ENCODE measurements around the gene INSM1. TPM values are rescaled to one million over a fixed set of nuclear protein-coding genes. Genes with fewer than 3 reads are reported as not detected.

Gene INSM1
- total and polyA plus RNA-seq, 2 donors from 2014 or later: not detected

- Histone ChIP-seq H3K27ac (ENCODE audit: low read depth in 2 of 2, low read length in 2 of 2) (no peak overlapping the region), H3K9ac (ENCODE audit: low read length in 3 of 3) (no peak overlapping the region), H3K4me1 (ENCODE audit: control insufficient read depth in 2 of 3, insufficient read depth in 2 of 3, low read depth in 1 of 3, low read length in 3 of 3) (peaks cover 0 to 4% (median 1%) of the 10 kb centered on the region in 3 donors), H3K4me3 (ENCODE audit: low read length in 3 of 3) (no peak overlapping the region), H3K27me3 (ENCODE audit: control insufficient read depth, insufficient read depth, low read length) (no peaks in the 10 kb centered on the region), H3K9me3 (ENCODE audit: control insufficient read depth in 2 of 3, insufficient read depth in 1 of 3, low read length in 3 of 3) (no peaks in the 10 kb centered on the region), H3K36me3 (ENCODE audit: control insufficient read depth in 2 of 3, insufficient read depth in 3 of 3, low read length in 3 of 3) (peaks cover 0 to 2% (median 0%) of the 10 kb centered on the region in 3 donors)
- no peak for TF ChIP-seq CTCF (IDR thresholded peaks at IDR 0.05; ENCODE audit: borderline replicate concordance, extremely low read depth, insufficient read depth)
- DNase-seq: no peak
- intact Hi-C loops (cut with DNase I): no loop called here
- no peak for FAIRE-seq
Measured at GRCh38 chr20:20395087-20395486, 27.2 kb downstream of the INSM1 start.

GRCh38 chr20:20395903-20396568, 28.1 kb downstream of the INSM1 start:
- Histone ChIP-seq H3K9ac (ENCODE audit: low read length in 3 of 3) (no peak overlapping the region), H3K36me3 (ENCODE audit: control insufficient read depth in 2 of 3, insufficient read depth in 3 of 3, low read length in 3 of 3) (peaks cover 0 to 2% (median 0%) of the 10 kb centered on the region in 3 donors), H3K9me3 (ENCODE audit: control insufficient read depth in 2 of 3, insufficient read depth in 1 of 3, low read length in 3 of 3) (no peaks in the 10 kb centered on the region), H3K27me3 (ENCODE audit: control insufficient read depth, insufficient read depth, low read length) (no peaks in the 10 kb centered on the region), H3K27ac (ENCODE audit: low read depth in 2 of 2, low read length in 2 of 2) (no peak overlapping the region), H3K4me3 (ENCODE audit: low read length in 3 of 3) (no peak overlapping the region), H3K4me1 (ENCODE audit: control insufficient read depth in 2 of 3, insufficient read depth in 2 of 3, low read depth in 1 of 3, low read length in 3 of 3) (peaks cover 0 to 4% (median 3%) of the 10 kb centered on the region in 3 donors)
- FAIRE-seq (no peak), DNase-seq (peak in 3 of 5 donors; percentile 41 to 51 (median 45))
- intact Hi-C loops (cut with DNase I): no loop called here
- TF ChIP-seq CTCF (IDR thresholded peaks at IDR 0.05; ENCODE audit: borderline replicate concordance, extremely low read depth, insufficient read depth): no peak

DNA sequence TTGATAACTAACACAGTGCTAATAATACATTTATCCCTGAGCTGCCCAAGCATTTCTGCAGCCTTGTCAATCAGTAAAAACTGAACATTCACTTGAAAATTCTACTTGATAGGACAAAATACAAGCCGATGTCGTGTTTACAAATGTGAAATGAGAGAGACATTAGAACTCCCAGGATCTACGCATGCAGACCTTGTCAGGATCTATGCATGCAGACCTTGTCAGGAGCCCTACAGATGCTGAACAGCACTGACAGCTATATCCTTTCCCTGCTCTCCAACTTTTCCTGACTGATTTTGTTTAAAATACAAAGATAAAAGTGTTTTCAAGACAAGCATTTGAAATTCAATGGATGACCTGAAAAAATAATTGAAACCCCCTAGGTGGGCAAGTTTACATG, 28.9 kb downstream of the INSM1 start:
- Histone ChIP-seq H3K4me1 (ENCODE audit: control insufficient read depth in 2 of 3, insufficient read depth in 2 of 3, low read depth in 1 of 3, low read length in 3 of 3) (peaks cover 0 to 4% (median 3%) of the 10 kb centered on the region in 3 donors), H3K27me3 (ENCODE audit: control insufficient read depth, insufficient read depth, low read length) (no peaks in the 10 kb centered on the region), H3K9ac (ENCODE audit: low read length in 3 of 3) (no peak overlapping the region), H3K27ac (ENCODE audit: low read depth in 2 of 2, low read length in 2 of 2) (no peak overlapping the region), H3K36me3 (ENCODE audit: control insufficient read depth in 2 of 3, insufficient read depth in 3 of 3, low read length in 3 of 3) (peaks cover 0 to 2% (median 0%) of the 10 kb centered on the region in 3 donors), H3K4me3 (ENCODE audit: low read length in 3 of 3) (no peak overlapping the region), H3K9me3 (ENCODE audit: control insufficient read depth in 2 of 3, insufficient read depth in 1 of 3, low read length in 3 of 3) (no peaks in the 10 kb centered on the region)
- FAIRE-seq (no peak), DNase-seq (no peak)
- intact Hi-C loops (cut with DNase I): no loop called here
- TF ChIP-seq CTCF (IDR thresholded peaks at IDR 0.05; ENCODE audit: borderline replicate concordance, extremely low read depth, insufficient read depth): no peak

Data from kidney (tissue), 14 donors.